GM20431 (cell line): ENCODE results near the gene C1orf226.
"Not testable (repeated sequence)": the region's sequence is repeated elsewhere in the genome, so short reads cannot be mapped to it uniquely, and the experiment has no call there.

Source experiments
- in situ Hi-C: fragments of 300-500 bp; cut with MseI, MboI; formaldehyde crosslinking; loops from one replicate; pipeline ENCODE4 v1.15.0; 2020; ENCODE audit warnings: low sequenced_read_pairs; ENCODE audit not compliant: unreplicated experiment

The C1orf226 gene, protein sequence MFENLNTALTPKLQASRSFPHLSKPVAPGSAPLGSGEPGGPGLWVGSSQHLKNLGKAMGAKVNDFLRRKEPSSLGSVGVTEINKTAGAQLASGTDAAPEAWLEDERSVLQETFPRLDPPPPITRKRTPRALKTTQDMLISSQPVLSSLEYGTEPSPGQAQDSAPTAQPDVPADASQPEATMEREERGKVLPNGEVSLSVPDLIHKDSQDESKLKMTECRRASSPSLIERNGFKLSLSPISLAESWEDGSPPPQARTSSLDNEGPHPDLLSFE

GRCh38 chr1:162381383-162381782, at the start of gene C1orf226:
Gene C1orf226, plus strand, starts transcription at chr1:162381728. Its CDS starts 174 bp downstream, at chr1:162381902.
- in situ Hi-C loops, result no loop called here

GRCh38 chr1:162333991-162334390, 47.5 kb upstream of the C1orf226 start:
- in situ Hi-C loops, result no loop called here

- in situ Hi-C loops, result no loop called here
Observed at GRCh38 chr1:162335126-162335525, 46.4 kb upstream of the C1orf226 start.

GRCh38 chr1:162336621-162337285, 44.8 kb upstream of the C1orf226 start:
- in situ Hi-C loops, result no loop called here

- in situ Hi-C loops, result no loop called here
Observed at GRCh38 chr1:162342452-162342983, 39.0 kb upstream of the C1orf226 start.

DNA sequence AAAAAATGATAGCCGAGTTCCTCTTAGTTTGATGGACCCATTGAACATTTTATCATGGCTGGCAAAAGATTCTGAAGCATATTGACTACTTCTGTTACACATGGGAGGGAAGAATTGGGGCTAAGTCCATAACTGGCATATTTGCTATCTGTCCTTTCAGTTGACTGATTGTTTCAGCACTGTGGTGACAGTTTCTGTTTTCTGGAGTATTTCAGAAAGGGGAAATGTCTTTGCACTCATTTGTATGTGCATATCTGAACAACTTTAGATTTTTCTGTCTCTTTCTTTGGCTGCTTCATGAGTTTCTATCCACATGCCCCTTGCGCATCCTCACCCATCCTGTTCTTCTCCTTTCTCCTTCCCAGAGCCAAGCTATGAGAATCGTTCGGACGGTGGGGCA, 38.1 kb upstream of the C1orf226 start:
- in situ Hi-C loops, result no loop called here

- in situ Hi-C loops, result no loop called here
Observed at GRCh38 chr1:162347281-162347680, 34.2 kb upstream of the C1orf226 start.

DNA sequence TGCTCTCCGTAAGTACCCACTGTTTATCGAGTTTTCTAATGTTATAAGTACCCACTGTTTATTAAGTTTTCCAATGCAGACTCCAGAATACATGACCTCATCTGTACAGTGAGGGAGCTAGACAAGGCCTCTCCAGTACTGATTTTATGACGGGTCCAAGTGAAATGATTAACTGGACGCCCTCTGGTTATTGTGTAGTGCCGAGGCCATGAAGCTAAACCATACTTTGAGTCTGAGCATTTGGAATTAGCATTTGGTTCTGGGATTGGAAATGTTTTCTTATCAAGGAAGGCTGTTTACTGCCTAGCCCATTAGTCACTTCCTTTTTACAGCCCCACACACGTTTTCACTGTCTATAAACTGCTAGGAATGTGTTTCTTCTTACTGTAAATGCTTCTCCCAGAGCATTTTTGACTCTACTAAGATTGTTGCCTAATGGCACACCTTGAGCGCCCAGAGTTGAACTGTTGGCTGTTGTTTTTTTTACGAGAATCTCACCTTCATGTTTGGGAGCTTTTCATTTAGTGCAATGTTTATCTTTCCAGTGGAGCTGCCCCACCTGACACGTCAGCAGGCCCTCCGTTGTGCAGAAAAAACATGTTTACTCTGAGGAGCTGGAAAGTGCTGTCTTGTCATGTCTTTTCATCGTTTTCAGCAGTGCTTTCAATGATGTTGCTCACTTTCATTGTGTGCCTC, 31.7 kb upstream of the C1orf226 start:
- in situ Hi-C loops, result no loop called here

DNA sequence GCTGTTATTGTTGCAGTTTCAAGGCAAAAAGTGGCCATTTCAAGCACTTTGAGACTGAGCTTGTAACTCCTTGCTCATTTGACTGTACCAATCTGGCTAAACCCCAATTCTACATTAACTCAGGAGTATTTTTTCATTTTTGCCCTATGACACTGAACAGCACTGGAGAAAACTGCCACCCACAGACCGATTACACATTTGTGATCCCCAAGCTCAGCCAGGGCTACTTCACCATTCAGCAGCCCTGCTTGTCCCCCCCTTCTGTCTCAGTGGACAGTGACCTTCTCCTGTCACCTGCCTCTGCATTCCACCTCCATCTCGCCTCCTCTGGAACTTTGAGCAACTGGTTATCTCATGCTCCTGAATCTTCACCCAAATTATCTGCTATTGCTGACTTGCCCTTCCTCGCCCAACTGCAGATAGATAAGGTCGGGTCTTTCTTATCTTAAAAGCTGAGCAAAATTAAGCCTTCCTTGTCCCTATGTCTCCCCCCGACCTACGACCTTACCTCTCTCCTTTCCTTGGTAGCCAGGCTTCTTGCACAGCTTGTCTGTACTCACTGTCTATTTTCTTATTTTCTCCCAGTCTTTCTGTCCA, 30.2 kb upstream of the C1orf226 start:
- in situ Hi-C loops, result no loop called here

GRCh38 chr1:162351874-162352273, 29.7 kb upstream of the C1orf226 start:
- in situ Hi-C loops, result not testable (repeated sequence)

DNA sequence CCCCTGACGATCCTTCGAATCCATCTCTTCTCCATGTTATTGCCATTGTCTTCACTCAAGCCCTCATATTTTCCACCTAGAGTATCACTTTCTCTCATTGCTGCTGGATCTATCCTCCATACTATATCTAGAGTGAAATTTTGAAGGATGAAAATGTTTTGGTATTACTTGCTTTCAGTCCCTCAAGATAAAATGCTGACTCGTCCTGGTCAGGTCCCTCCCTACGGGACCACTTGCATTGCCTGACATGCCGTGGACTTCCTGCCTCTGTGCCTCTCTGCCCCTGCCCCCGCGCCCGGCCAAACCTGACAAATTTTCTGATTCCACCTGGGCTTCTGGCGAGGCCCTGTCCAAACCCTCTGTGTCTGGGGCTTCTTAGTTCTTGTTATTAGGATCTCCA, 28.4 kb upstream of the C1orf226 start:
- in situ Hi-C loops, result no loop called here

DNA sequence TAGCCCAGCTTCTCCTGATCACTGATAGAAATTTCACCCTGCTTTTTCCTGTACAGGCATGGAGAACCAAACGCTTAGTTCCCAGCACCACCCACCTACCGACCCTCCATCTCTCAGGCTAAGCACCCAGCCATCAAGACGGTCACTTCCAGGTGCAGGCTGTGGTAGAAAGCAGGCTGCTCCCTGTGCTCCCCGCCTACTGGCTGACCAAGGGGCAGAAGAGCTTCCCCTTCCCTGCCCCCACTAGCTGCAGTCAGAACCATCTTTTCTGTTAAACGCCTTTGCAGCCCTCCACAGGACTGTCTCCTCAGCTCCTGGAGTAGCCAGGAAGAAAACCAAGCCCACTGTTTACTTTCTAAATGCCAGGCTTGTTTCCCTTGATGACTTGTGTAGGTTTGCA, 27.8 kb upstream of the C1orf226 start:
- in situ Hi-C loops, result no loop called here

DNA sequence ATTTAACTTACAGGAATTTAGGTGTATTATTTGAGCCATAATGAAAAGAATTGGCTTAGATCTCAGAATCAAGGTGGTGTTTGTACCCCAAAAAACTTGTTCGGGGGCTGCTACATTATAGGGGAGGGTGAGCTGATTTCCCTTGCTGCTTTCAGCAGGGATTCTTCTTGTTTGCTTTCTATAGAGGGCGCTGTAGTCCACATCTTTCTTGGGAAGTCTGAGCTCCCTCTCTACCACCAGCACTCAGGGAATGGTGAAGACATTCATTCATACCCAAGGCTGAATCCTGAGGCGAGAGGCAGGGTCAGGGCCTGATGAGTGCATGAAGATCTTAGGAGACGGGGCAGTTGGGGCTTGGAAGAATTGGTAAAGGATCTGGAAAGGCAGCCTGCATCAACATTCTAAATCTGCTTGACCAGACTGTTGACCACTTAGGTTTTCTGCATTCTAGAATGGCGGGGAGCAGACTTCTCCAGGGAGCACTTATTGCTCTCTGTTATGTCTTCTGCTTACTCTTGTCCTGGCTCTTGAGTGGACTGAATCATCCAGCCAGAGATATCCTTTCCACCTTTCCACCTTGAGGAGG, 23.8 kb upstream of the C1orf226 start:
- in situ Hi-C loops, result no loop called here

- in situ Hi-C loops, result no loop called here
Observed at GRCh38 chr1:162358928-162359327, 22.6 kb upstream of the C1orf226 start.

- in situ Hi-C loops, result no loop called here
Observed at GRCh38 chr1:162359523-162360236, 21.8 kb upstream of the C1orf226 start.

- in situ Hi-C loops, result no loop called here
Observed at GRCh38 chr1:162360237-162360873, 21.2 kb upstream of the C1orf226 start.

- in situ Hi-C loops, result no loop called here
Observed at GRCh38 chr1:162360874-162361260, 20.7 kb upstream of the C1orf226 start.

DNA sequence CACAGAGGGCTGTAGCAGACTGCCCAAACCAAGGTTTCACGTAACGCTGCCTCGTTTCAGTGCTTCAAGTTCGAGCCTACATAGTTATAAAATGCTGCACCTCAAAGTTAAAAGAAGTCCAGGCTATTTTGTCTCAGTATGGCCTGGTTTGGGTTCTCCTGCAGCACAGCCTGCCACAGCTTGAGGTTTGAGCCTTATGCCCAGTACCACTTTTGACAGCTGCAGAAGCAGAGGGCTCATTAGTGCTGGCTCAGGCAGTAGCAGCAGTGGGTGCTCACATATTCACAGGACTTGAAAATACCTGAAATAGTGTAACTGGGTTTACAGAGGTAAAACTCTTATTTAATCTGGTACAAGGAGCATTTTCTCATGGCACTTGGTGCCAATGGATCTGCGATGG, 20.2 kb upstream of the C1orf226 start:
- in situ Hi-C loops, result no loop called here

GRCh38 chr1:162363823-162364222, 17.7 kb upstream of the C1orf226 start:
- in situ Hi-C loops, result no loop called here
